OCI-LY7 (cell line): ENCODE data around the gene RNF114. TPM values are rescaled to one million over a fixed set of nuclear protein-coding genes. Genes with fewer than 3 reads are reported as not detected.

ENCODE experiments used
- BruUV-seq: library from RNA; stranded (reverse); fragments of 400-500 nt; replicated peaks from 2 replicates; lab custom pipeline; 2021; lab: Mats Ljungman, UMichigan
- CTCF ChIA-PET: fragments of 300-600 bp; sonication (Branson Sonifier 250); formaldehyde crosslinking; loops from one replicate; lab custom pipeline; 2022; ENCODE audit warnings: antibody characterized with exemption; ENCODE audit not compliant: unreplicated experiment; lab: Charles Lee
- POLR2A ChIA-PET: fragments of 300-600 bp; sonication (Branson Sonifier 250); formaldehyde crosslinking; loops from one replicate; lab custom pipeline; 2022; ENCODE audit warnings: antibody characterized with exemption; lab: Charles Lee
- DNase-seq: peaks from one replicate; pipeline ENCODE4 v3.0.0-alpha.2; 2015; ENCODE audit warnings: low spot score
- H2AFZ ChIP-seq: fragments of 200-600 bp; sonication (generic), shearing (Covaris generic); 2 replicates; pipeline ENCODE4 v1.6.1; 2014; ENCODE audit warnings: mild to moderate bottlenecking, antibody characterized with exemption, low read length, moderate library complexity
- H3K27ac ChIP-seq: fragments of 200-600 bp; sonication (generic); 2 replicates; pipeline ENCODE4 v1.5.1; 2014; ENCODE audit warnings: mixed run types, low read depth, mild to moderate bottlenecking, moderate library complexity, low read length, inconsistent platforms; ENCODE audit not compliant: poor library complexity, severe bottlenecking
- H3K36me3 ChIP-seq: fragments of 200-600 bp; sonication (generic); 2 replicates; pipeline ENCODE4 v1.6.1; 2014; ENCODE audit warnings: mild to moderate bottlenecking, antibody characterized with exemption, low read length, moderate library complexity, mixed read lengths; ENCODE audit not compliant: insufficient read depth
- H3K4me1 ChIP-seq: fragments of 200-600 bp; sonication (generic); 2 replicates; pipeline ENCODE4 v1.5.1; 2014; ENCODE audit warnings: mild to moderate bottlenecking, low read length; ENCODE audit not compliant: insufficient read depth, poor library complexity, severe bottlenecking
- H3K4me2 ChIP-seq: fragments of 200-600 bp; sonication (generic); 2 replicates; pipeline ENCODE4 v1.6.1; 2014; ENCODE audit warnings: mild to moderate bottlenecking, low read length
- H3K4me3 ChIP-seq: fragments of 200-600 bp; sonication (generic); 2 replicates; pipeline ENCODE4 v1.5.1; 2014; ENCODE audit warnings: mild to moderate bottlenecking, low read depth, low read length; ENCODE audit not compliant: poor library complexity, severe bottlenecking
- H3K79me2 ChIP-seq: fragments of 200-600 bp; sonication (generic); 2 replicates; pipeline ENCODE4 v1.6.1; 2016; ENCODE audit warnings: low read depth, mild to moderate bottlenecking, low read length, moderate library complexity, mixed read lengths; ENCODE audit not compliant: insufficient read depth
- H3K9me2 ChIP-seq: fragments of 200-600 bp; sonication (generic); 2 replicates; pipeline ENCODE4 v1.6.1; 2016; ENCODE audit warnings: mild to moderate bottlenecking, low read length, mixed read lengths; ENCODE audit not compliant: insufficient read depth
- H3K9me3 ChIP-seq: fragments of 200-600 bp; sonication (generic); 2 replicates; pipeline ENCODE4 v1.6.1; 2014; ENCODE audit warnings: mild to moderate bottlenecking, mixed run types, low read length, mixed read lengths
- H4K20me1 ChIP-seq: fragments of 200-600 bp; sonication (generic); 2 replicates; pipeline ENCODE4 v1.6.1; 2014; ENCODE audit warnings: mild to moderate bottlenecking, antibody characterized with exemption, low read length, moderate library complexity, mixed read lengths; ENCODE audit not compliant: insufficient read depth
- EZH2phosphoT487 ChIP-seq: fragments of 200-600 bp; sonication (generic); IDR thresholded peaks from 2 replicates; pipeline ENCODE4 v1.6.1; 2018; ENCODE audit warnings: low read depth, borderline replicate concordance, mild to moderate bottlenecking, mixed run types, antibody characterized with exemption, low read length, moderate library complexity, mixed read lengths
- intact Hi-C: fragments of 100-400 bp; cut with micrococcal nuclease; formaldehyde crosslinking; loops from one replicate; pipeline ENCODE4 v1.10.0; 2022; ENCODE audit not compliant: unreplicated experiment
- total RNA-seq, 2 experiments: library from RNA; depleted of rRNA in 1 of 2; stranded (reverse); fragments of >200 nt in 1 of 2; shearing (Covaris generic) in 1 of 2; gene quantifications; 2 replicates each; pipeline ENCODE4 v1.2.3, GENCODE V29; 2014 to 2022
- TF ChIP-seq, protein P1 (sequence below): fragments of 200-600 bp; sonication (generic); conservative IDR thresholded peaks from 2 replicates; pipeline ENCODE4 v1.5.1; 2014; ENCODE audit warnings: mild to moderate bottlenecking, antibody characterized with exemption, low read length, moderate library complexity, mixed read lengths

The RNF114 gene
- total RNA-seq, 2 experiments from 2014 or later: 48.4 to 62.4 TPM

DNA sequence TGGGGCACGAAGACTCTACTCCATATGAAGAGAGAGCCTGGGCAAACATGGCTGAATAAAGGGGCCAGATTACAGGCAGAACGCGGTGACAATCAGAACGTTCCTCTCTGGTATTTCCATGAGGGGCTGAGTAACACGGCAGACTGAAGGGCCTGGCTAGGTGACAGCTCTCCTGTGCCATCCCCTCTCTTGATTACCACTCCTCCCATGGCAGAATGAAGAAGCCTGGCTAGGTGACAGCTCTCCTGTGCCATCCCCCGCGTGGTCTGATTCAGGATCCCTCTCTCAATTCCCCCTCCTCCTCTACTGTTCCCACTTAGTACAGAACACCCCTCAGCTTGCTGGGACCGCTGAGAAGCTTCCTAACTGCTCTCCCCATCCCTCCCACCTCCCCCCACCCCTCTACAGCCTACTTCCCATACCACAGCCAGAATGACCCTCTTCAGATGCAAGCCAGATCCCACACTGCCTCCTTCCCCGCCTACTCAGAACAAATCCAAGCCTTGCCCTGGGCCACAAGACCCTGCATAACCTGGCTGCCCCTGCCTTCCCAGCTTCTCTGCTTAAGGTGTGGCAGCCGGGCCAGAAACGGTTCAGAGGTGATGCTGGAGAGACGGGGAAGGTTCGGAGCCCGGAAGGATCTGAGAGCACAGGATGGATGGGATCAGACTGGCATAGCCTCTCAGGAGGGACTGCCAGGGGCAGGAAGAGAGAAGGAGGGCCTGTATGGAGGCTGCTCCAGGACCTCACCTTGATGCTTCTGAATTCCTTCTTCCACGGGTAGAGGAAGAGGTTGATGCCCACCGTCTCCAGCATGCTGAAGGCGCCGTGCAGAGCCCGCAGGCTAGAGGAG, 28.6 kb upstream of the RNF114 start:
- no TSS peak for BruUV-seq
- ChIA-PET CTCF (interaction anchor here (0.6 kb wide), 1 partner anchor 756 kb away, joined by 4 read pairs; no protein-coding TSS in a partner anchor), POLR2A (no interaction called here)
- DNase-seq: no peak
- H3K27ac ChIP-seq: no peak overlapping the region
- H3K4me1 ChIP-seq: no peaks in the 10 kb centered on the region
- H3K36me3 ChIP-seq: peaks cover 61% of the 10 kb centered on the region
- H2AFZ ChIP-seq: no peak overlapping the region
- H4K20me1 ChIP-seq: no peaks in the 10 kb centered on the region; the same call in 1 of the 2 replicates
- no peaks in the 10 kb centered on the region for H3K9me3 ChIP-seq
- H3K9me2 ChIP-seq: no peaks in the 10 kb centered on the region
- intact Hi-C loops: no loop called here
- TF ChIP-seq, protein P1, sequence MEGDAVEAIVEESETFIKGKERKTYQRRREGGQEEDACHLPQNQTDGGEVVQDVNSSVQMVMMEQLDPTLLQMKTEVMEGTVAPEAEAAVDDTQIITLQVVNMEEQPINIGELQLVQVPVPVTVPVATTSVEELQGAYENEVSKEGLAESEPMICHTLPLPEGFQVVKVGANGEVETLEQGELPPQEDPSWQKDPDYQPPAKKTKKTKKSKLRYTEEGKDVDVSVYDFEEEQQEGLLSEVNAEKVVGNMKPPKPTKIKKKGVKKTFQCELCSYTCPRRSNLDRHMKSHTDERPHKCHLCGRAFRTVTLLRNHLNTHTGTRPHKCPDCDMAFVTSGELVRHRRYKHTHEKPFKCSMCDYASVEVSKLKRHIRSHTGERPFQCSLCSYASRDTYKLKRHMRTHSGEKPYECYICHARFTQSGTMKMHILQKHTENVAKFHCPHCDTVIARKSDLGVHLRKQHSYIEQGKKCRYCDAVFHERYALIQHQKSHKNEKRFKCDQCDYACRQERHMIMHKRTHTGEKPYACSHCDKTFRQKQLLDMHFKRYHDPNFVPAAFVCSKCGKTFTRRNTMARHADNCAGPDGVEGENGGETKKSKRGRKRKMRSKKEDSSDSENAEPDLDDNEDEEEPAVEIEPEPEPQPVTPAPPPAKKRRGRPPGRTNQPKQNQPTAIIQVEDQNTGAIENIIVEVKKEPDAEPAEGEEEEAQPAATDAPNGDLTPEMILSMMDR: no peak
- no peak for TF ChIP-seq EZH2phosphoT487
- peaks cover 12% of the 10 kb centered on the region; the same call in 1 of the 2 replicates for H3K79me2 ChIP-seq
- H3K4me3 ChIP-seq: no peak overlapping the region
- H3K4me2 ChIP-seq: no peak overlapping the region

DNA sequence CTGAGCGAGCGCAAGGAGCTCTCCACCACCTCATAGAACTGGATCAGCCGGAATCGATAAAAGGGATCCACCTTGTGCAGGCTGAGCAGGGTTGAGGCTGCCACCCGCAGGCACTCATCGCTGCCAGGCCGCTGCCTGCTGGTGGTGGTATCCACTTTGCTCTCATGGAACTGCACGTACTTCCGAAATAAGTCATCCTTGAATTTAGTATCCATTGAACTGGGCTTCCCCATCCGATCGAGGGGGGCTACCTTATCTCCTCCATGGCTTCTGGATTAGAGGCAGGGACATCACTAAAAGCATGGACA, 28.0 kb upstream of the RNF114 start:
- H3K4me1 ChIP-seq: no peaks in the 10 kb centered on the region
- CTCF ChIA-PET: no interaction called here
- no TSS peak for BruUV-seq
- no peak overlapping the region for H3K4me3 ChIP-seq
- peaks cover 61% of the 10 kb centered on the region for H3K36me3 ChIP-seq
- no peaks in the 10 kb centered on the region for H3K9me2 ChIP-seq
- H3K27ac ChIP-seq: no peak overlapping the region
- no peaks in the 10 kb centered on the region for H3K9me3 ChIP-seq
- H2AFZ ChIP-seq: no peak overlapping the region
- intact Hi-C loops: no loop called here
- peaks cover 17% of the 10 kb centered on the region for H3K79me2 ChIP-seq
- POLR2A ChIA-PET: no interaction called here
- no peak overlapping the region for H3K4me2 ChIP-seq
- DNase-seq: no peak
- no peak for TF ChIP-seq EZH2phosphoT487
- TF ChIP-seq, protein P1: no peak
- H4K20me1 ChIP-seq: no peaks in the 10 kb centered on the region; the same call in 1 of the 2 replicates
